Measurements from ENCODE around the gene IL2RA.
"Not testable (repeated sequence)": the region's sequence is repeated elsewhere in the genome, so short reads cannot be mapped to it uniquely, and the experiment has no call there.

IL2RA gene

DNA sequence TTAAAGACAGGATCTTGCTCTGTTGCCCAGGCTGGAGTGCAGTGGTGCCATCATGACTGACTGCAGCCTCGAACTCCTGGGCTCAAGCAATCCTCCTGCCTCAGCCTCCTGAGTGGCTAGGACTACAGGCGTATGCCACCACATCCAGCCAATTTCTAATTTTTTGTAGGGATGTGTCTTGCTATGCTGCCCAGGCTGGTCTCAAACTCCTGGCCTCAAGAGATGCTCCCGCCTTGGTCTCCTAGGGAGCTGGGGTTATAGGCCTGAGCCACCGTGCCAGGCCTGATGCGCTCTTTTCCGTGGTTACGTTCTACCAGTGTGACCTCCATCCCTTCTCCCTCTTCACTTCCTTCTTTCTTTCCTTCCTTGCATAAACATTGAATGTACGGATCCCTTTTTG, 50.6 kb downstream of the IL2RA start:
- DNase-seq: no peak

DNA sequence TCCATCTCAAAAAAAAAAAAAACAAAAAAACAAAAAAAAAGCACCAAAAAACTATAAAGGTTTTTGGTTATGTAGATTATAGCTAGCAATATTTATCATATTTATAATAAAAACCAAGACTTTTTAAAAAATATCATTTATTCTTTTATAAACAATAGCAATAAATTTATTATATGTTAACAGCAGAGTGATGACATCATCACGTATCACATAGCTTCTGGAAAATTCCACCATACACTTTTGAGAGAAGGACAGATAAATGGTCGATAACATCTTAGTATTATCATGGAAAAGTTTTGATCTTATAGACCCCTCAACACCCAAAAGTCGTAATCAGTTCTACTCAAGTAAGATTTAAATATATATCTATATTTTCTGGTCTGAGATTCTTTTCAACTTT, 51.6 kb downstream of the IL2RA start:
- DNase-seq: no peak

DNA sequence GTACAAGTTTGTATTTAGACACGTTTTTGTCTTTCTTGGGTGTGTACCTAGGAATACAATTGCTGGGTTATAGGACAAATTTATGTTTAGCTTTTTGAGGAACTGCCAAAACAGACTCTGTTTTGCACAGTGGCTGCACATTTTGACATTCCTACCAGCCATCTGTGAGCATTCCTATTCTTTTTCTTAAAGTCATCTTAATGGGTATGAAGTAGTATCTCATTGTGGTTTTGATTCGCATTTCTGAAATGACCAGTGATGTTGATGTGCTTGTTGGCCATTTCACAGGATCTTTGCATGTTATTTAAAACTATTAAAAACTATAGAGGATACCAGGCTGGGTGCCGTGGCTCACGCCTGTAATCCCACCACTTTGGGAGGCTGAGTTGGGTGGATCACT, 52.2 kb downstream of the IL2RA start:
- DNase-seq: no peak

DNA sequence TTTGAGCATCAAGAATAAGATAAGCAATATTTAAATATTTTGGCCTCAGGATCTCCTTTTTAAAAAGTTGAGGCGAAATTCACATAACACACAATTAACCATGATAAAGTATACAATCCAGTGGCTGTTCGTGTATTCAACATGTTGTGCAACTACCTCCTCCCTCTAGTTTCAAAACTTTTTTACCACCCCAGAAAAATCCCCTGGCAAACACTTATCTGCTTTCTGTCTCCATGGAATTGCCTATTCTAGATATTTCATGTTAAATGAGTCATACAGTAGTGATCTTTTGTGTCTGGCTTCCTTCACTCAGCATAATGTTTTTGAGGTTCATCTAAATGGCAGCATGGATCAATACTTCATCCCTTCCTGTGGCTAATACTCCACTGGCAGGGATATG, 53.0 kb downstream of the IL2RA start:
- no peak for DNase-seq

DNA sequence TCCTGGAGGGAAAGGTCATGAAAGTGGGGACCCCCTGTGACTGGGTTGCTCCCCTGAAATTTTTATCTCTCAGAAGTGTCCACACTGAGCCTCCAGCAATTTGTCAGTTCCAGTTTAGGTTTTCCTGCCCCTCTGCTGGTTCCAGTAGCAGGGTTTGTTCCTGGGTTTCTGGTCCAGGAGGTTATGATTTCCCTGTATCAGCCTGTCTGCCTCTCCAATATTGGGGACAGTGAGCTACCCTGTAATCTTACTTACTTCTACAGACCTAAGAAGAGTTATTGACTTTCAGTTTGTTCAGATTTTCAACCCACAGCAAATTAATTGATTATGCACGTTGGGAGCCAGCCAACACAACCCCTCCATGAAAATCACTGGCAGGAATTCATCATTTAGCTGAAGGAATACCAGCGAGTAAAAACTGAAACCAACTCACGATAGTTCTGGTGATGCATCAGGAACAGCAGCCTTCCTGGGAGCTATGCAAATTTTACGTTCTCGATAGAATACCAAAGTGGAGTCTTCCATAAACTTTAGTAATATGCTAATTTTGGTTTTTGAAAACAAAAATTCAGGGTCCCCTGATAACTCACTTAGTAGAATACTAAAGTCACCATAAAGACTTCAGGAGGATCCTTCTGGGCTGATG, 53.5 kb downstream of the IL2RA start:
- no peak for DNase-seq

DNA sequence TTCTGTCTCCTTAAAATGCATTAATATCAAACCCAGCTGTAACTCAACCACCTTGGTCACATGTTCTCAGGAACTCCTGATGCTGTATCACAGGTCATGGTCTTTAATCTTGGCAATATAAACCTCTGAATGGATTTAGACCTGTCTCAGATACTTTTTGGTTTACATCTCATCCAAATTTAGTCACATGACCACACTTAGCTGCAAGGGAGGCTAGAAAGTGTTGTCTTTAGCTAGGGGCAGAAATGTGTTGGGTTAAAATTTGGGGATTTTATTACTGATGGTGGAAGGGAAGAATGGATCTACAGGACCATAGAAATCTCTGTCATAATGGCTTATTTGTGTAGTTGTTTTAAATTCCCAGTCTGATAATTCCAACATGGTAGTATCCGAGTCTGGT, 55.2 kb downstream of the IL2RA start:
- no peak for DNase-seq

- no peak for DNase-seq
Observed at GRCh38 chr10:6006546-6006945, 55.6 kb downstream of the IL2RA start.

DNA sequence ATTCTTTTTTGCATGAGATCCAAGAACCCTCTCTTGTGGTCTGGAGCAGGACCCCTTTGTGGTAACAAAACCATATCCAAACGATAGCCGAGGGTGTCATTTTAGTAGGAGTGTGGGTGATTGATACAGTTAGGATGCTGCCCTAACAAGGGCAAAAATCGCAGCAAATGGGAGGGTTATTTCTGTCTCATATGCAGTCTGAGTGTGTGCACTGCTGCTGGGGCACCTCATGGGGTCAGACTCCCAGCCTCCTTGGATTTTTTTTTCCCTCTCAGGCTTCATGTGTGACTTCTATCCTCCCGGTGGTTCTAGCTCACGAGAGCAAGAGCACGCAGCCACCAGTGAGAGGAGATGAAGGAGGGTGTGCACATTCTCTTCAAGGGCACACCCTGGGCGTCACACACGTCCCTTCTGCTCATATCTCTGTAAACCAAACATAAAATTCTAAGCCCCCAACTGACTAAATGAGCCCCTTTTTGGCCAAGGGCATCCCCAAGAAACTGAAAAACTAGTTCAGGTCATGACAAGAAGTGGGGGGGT, 56.2 kb downstream of the IL2RA start:
- DNase-seq: no peak

DNA sequence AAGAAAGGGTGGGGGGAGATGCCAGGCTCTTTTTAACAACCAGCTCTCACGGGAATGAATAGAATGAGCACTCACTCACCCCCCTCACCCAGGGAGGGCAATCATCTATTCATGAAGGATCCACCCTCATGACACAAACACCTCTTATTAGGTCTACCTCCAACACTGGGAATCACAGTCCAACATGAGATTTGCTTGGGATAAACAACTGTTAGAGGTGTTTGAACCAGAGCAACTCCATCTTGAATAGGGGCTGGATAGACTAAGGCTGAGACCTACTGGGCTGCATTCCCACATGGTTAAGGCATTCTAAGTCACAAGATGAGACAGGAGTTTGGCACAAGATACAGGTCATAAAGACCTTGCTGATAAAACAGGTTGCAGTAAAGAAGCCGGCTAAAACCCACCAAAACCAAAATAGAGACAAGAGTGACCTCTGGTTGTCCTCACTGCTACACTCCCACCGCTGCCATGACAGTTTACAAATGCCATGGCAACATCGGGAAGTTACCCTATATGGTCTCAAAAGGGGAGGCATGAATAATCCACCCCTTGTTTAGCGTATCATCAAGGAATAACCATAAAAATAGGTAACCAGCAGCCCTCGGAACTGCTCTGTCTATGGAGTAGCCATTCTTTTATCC, 56.9 kb downstream of the IL2RA start:
- not testable (repeated sequence) for DNase-seq

DNA sequence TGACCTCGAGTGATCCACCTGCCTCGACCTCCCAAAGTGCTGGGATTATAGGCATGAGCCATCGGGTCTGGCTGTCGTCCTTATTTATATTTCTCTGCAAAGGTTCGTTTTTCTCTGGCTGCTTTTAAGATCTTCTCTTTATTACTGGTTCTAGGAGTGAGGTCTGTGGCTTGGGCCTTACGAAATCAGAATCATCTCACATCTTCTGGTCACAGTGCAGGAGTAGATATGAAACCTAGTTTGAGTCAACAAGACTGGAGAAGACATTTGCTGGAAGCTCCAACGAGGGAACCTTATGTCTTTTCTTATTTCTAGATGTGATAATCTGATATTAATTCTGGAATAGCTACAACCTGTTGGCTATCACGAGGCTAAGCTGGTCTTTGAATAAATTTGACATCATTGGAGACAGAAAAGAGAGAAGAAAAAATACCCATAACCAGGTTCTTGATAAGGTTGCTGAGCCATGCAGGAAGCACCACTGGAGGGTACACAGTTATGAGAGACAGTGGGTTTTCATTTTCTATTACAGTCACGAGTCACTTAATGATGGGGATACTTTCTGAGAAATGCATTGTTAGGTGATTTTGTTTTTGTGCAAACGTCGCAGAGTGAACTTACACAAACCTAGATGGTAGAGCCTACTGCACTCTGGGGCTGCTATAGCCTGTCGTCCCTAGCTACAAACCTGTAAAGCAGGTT, 59.2 kb downstream of the IL2RA start:
- DNase-seq: no peak

DNA sequence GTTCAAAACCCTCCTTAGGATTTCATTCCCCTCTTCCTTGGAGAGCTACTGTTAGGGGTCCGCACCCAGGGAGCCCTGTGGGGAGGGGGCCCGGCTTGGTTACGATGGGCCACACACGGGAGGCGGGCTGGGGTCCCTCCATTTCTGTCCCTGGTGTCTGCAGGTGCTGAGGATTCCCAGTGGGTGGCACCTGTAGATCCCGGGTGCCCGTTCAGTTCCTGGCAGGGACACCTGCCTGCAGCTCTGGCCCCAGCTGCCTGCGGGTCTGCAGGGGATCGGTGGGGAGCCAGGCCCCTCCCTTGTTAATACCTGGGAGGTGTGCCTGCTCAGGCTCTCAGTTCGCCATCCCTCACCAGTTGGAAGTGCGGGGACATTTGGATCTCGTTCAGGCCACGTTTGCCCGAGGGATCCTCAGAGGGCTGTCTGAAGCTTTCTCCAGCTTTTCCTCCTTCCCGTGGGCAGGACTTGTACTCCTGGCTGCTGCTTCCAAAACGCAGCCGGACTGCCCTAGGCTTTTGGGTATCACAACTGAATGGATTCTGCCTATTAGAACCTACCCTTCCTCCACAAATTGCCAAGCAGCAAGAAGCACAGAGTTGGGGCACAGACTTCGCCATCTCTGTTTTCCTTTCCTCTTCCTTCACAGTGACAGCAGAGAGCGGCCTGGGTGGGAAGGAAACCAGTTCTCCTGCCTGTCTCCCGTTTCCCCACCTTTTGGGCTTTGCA, 62.6 kb downstream of the IL2RA start:
- DNase-seq: no peak

GRCh38 chr10:5996696-5997095, 65.5 kb downstream of the IL2RA start:
- DNase-seq: no peak

DNA sequence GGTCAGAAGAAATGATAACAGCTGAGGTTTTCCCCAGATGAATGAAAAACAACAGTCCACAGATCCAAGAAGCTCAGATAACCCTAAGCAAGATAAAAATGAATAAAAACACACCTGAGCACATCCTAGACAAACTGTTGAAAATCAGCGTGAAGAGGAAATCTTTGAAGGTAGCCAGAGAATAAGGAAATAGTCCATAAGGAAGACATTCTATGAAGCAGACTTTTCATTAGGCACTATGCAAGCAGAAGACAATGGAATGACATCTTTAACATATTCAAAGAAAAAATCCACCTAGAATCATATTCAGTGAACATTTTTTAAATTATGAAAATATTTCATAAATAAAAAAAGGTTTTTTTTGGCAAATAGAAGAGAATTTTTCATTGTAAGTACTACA, 69.8 kb downstream of the IL2RA start:
- no peak for DNase-seq

DNA sequence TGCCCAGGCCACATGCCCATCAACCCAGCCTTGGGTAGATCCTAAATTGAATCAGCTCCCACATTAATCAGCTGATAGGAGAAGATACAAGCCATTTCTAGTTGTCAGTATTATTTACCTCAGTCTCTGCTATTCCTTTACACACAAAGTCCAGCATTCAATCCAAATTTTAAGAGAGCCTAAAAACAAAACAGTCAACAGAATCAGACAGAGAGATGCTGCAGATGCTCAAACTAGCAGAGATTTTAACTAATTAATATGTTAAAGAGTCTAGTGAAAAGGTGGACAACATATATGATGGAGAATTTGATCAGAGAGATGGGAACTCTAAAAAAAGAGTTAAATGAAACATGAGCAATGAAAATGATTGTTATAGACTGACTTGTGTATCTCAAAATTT, 70.5 kb downstream of the IL2RA start:
- no peak for DNase-seq

- DNase-seq: no peak
Observed at GRCh38 chr10:5989756-5990155, 72.4 kb downstream of the IL2RA start.

GRCh38 chr10:5988336-5988920, 73.7 kb downstream of the IL2RA start:
- DNase-seq: no peak

GRCh38 chr10:5987747-5988146, 74.4 kb downstream of the IL2RA start:
- no peak for DNase-seq

- DNase-seq: no peak
Observed at GRCh38 chr10:5985029-5985428, 77.1 kb downstream of the IL2RA start.

- no peak for DNase-seq
Observed at GRCh38 chr10:5983774-5984173, 78.4 kb downstream of the IL2RA start.

GRCh38 chr10:5981529-5981928, 80.6 kb downstream of the IL2RA start:
- no peak for DNase-seq

GRCh38 chr10:5978230-5978489, 84.0 kb downstream of the IL2RA start:
- DNase-seq: no peak

DNA sequence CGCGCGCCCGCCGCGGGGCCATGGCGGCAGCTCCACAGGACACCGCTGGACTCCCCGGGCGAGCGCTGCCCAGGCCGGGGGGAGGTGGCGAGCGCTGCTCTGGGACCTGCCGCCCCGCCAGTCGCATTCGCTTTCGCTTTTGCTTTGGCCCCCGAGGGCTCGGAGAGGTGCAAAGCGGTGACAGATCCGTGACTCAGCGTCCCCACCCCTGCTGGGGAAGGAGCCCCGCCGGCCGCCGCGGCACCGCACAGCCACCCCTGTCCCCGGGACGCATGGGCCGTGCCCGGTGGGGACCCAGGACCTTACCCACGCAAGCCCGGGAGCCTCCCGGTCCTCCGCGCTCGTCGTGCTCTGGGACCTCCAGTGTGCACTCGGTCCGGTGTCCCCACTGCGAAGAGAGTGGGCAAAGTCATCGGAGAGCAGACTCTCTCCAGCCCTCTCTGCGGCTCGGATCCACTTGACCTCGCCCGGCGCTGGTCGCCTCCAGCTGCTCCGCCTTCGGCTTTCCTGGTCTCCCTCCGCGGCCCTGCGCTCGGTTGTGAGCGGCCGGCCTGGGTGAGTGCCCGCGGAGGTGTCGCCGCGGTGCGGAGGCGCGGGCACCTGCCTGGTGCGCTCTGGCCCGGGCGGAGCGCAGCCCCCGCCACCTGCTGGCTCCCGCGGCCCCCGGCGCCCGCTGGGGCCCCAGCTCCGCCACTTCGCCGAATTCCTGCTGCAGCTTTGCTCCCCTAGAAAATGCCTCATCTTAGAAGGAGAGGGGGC, 84.5 kb downstream of the IL2RA start, which contains the start of gene IL15RA:
TSS of gene IL15RA (minus strand) at position 73 of the 759 bp plus-strand sequence. CDS start at position 22, 51 bp downstream.
- DNase-seq: no peak

Data from NCI-H1436 (cell line).